Mesothelial cell of epicardium (in vitro differentiated cells): ENCODE results near the gene TTC21B. TPM values are rescaled to one million over a fixed set of nuclear protein-coding genes. Genes with fewer than 3 reads are reported as not detected.

Source experiments
- DNase-seq, 2 experiments: peaks; one replicate each; pipeline ENCODE4 v3.0.0; 2021; ENCODE audit warnings: low spot score in 2 of 2; ENCODE audit not compliant: unreplicated experiment in 2 of 2
- H3K27ac Mint-ChIP-seq: 2 replicates; pipeline ENCODE4 v1.8.0; 2021; ENCODE audit warnings: mixed read lengths
- H3K27me3 Mint-ChIP-seq: 2 replicates; pipeline ENCODE4 v1.8.0; 2021; ENCODE audit warnings: low read depth, mixed read lengths
- H3K36me3 Mint-ChIP-seq: 2 replicates; pipeline ENCODE4 v1.8.0; 2021; ENCODE audit warnings: mixed read lengths
- H3K4me1 Mint-ChIP-seq: 2 replicates; pipeline ENCODE4 v1.8.0; 2021; ENCODE audit warnings: mixed read lengths
- H3K4me3 Mint-ChIP-seq: 2 replicates; pipeline ENCODE4 v1.8.0; 2021; ENCODE audit warnings: mild to moderate bottlenecking, moderate library complexity, mixed read lengths
- H3K9me3 Mint-ChIP-seq: 2 replicates; pipeline ENCODE4 v1.8.0; 2021; ENCODE audit warnings: mixed read lengths
- total RNA-seq: library from RNA; stranded (reverse); gene quantifications from 3 replicates; pipeline ENCODE4 v1.2.1, GENCODE V29; 2021
- TF ChIP-seq, protein P1 (sequence below): fragments of 200-600 bp; sonication (generic); IDR thresholded peaks from one replicate; pipeline ENCODE4 v1.5.0; 2021; ENCODE audit warnings: antibody characterized with exemption; ENCODE audit not compliant: unreplicated experiment

Gene TTC21B
- total RNA-seq, 1 donor from 2014 or later, result 33.8 TPM

GRCh38 chr2:165825041-165825440, 128.5 kb downstream of the TTC21B start:
- Mint-ChIP-seq H3K4me1 (peaks cover 51% of the 10 kb centered on the region), H3K4me3 (no peak overlapping the region), H3K36me3 (no peaks in the 10 kb centered on the region), H3K27ac (peak overlapping the region; percentile 71), H3K9me3 (no peaks in the 10 kb centered on the region), H3K27me3 (no peaks in the 10 kb centered on the region)
- TF ChIP-seq, protein P1, sequence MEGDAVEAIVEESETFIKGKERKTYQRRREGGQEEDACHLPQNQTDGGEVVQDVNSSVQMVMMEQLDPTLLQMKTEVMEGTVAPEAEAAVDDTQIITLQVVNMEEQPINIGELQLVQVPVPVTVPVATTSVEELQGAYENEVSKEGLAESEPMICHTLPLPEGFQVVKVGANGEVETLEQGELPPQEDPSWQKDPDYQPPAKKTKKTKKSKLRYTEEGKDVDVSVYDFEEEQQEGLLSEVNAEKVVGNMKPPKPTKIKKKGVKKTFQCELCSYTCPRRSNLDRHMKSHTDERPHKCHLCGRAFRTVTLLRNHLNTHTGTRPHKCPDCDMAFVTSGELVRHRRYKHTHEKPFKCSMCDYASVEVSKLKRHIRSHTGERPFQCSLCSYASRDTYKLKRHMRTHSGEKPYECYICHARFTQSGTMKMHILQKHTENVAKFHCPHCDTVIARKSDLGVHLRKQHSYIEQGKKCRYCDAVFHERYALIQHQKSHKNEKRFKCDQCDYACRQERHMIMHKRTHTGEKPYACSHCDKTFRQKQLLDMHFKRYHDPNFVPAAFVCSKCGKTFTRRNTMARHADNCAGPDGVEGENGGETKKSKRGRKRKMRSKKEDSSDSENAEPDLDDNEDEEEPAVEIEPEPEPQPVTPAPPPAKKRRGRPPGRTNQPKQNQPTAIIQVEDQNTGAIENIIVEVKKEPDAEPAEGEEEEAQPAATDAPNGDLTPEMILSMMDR, result no peak
- peak; percentile 43 to 66 for DNase-seq

Other genes with a start within 250 kb of the TTC21B start
- 8.2 to 10.1 TPM (median 8.3 TPM) in 3 replicates for gene GALNT3, start 159.5 kb downstream of the TTC21B start, total RNA-seq
- gene SCN1A, start 174.2 kb upstream of the TTC21B start, total RNA-seq, result 0.66 to 1.9 TPM (median 1.6 TPM) in 3 replicates